ENCODE data around the gene MRGPRG. TPM values are rescaled to one million over a fixed set of nuclear protein-coding genes. Genes with fewer than 3 reads are reported as not detected.

Gene MRGPRG
- polyA plus RNA-seq, 1 donor from 2014 or later: not detected

- Histone ChIP-seq H3K27ac (ENCODE audit: low read length) (no peak overlapping the region), H3K79me2 (replicated peaks; ENCODE audit: insufficient read depth, low read length) (no peaks in the 10 kb centered on the region), H3K27me3 (ENCODE audit: insufficient read depth, low read depth, low read length) (no peaks in the 10 kb centered on the region), H3K9me3 (ENCODE audit: low read length) (no peaks in the 10 kb centered on the region), H3F3A (ENCODE audit: insufficient read depth, low read length, poor library complexity, severe bottlenecking) (no peaks in the 10 kb centered on the region), H3K9me2 (ENCODE audit: insufficient read depth, low read length) (no peaks in the 10 kb centered on the region), H4K20me1 (ENCODE audit: insufficient read depth) (no peaks in the 10 kb centered on the region), H3K36me3 (ENCODE audit: insufficient read depth, low read length) (no peaks in the 10 kb centered on the region), H3K4me2 (ENCODE audit: low read length) (no peak overlapping the region), H3K4me3 (ENCODE audit: low read length) (no peak overlapping the region), H3K9ac (ENCODE audit: low read length) (no peak overlapping the region), H2AFZ (ENCODE audit: low read depth, low read length) (no peak overlapping the region)
- TF ChIP-seq POLR2AphosphoS5 (IDR thresholded peaks at IDR 0.05) (no peak), TAF1 (IDR thresholded peaks at IDR 0.05; ENCODE audit: low read depth) (no peak), EZH2 (IDR thresholded peaks at IDR 0.05; ENCODE audit: borderline replicate concordance, insufficient read depth, low read length, poor library complexity, severe bottlenecking) (no peak), SMC3 (conservative IDR thresholded peaks at IDR 0.05; ENCODE audit: poor library complexity) (no peak), MXI1 (conservative IDR thresholded peaks at IDR 0.05; ENCODE audit: poor library complexity, severe bottlenecking) (no peak), CTCF (IDR thresholded peaks at IDR 0.05; ENCODE audit: poor library complexity, severe bottlenecking) (no peak), RAD21 (conservative IDR thresholded peaks at IDR 0.05) (no peak), EP300 (conservative IDR thresholded peaks at IDR 0.05; ENCODE audit: poor library complexity, severe bottlenecking) (no peak)
- TF ChIP-seq, protein P1, sequence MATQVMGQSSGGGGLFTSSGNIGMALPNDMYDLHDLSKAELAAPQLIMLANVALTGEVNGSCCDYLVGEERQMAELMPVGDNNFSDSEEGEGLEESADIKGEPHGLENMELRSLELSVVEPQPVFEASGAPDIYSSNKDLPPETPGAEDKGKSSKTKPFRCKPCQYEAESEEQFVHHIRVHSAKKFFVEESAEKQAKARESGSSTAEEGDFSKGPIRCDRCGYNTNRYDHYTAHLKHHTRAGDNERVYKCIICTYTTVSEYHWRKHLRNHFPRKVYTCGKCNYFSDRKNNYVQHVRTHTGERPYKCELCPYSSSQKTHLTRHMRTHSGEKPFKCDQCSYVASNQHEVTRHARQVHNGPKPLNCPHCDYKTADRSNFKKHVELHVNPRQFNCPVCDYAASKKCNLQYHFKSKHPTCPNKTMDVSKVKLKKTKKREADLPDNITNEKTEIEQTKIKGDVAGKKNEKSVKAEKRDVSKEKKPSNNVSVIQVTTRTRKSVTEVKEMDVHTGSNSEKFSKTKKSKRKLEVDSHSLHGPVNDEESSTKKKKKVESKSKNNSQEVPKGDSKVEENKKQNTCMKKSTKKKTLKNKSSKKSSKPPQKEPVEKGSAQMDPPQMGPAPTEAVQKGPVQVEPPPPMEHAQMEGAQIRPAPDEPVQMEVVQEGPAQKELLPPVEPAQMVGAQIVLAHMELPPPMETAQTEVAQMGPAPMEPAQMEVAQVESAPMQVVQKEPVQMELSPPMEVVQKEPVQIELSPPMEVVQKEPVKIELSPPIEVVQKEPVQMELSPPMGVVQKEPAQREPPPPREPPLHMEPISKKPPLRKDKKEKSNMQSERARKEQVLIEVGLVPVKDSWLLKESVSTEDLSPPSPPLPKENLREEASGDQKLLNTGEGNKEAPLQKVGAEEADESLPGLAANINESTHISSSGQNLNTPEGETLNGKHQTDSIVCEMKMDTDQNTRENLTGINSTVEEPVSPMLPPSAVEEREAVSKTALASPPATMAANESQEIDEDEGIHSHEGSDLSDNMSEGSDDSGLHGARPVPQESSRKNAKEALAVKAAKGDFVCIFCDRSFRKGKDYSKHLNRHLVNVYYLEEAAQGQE (IDR thresholded peaks at IDR 0.05; ENCODE audit: borderline replicate concordance): no peak
Measured at GRCh38 chr11:3232956-3233355, 14.3 kb upstream of the MRGPRG start.

- no peaks in the 10 kb centered on the region for H3F3A ChIP-seq (ENCODE audit: insufficient read depth, low read length, poor library complexity, severe bottlenecking)
Measured at GRCh38 chr11:3231851-3232744, 13.5 kb upstream of the MRGPRG start, which contains the start of gene MRGPRE. MRGPRE (minus strand) TSS chr11:3232417; CDS start chr11:3228799, 3,618 bp downstream.

More at GRCh38 chr11:3231851-3232744, 13.5 kb upstream of the MRGPRG start, which contains the start of gene MRGPRE:
- Histone ChIP-seq H3K79me2 (replicated peaks; ENCODE audit: insufficient read depth, low read length) (no peaks in the 10 kb centered on the region), H3K27ac (ENCODE audit: low read length) (no peak within 1 kb of the TSS), H2AFZ (ENCODE audit: low read depth, low read length) (no peak within 1 kb of the TSS), H3K27me3 (ENCODE audit: insufficient read depth, low read depth, low read length) (no peaks in the 10 kb centered on the region), H3K36me3 (ENCODE audit: insufficient read depth, low read length) (no peaks in the 10 kb centered on the region), H3K9ac (ENCODE audit: low read length) (no peak within 1 kb of the TSS), H3K4me3 (ENCODE audit: low read length) (no peak within 1 kb of the TSS), H3K9me2 (ENCODE audit: insufficient read depth, low read length) (no peaks in the 10 kb centered on the region), H4K20me1 (ENCODE audit: insufficient read depth) (no peaks in the 10 kb centered on the region), H3K4me2 (ENCODE audit: low read length) (no peak within 1 kb of the TSS), H3K9me3 (ENCODE audit: low read length) (no peaks in the 10 kb centered on the region)
- no peak for TF ChIP-seq EP300 (conservative IDR thresholded peaks at IDR 0.05; ENCODE audit: poor library complexity, severe bottlenecking)
- TF ChIP-seq SMC3 (conservative IDR thresholded peaks at IDR 0.05; ENCODE audit: poor library complexity): no peak
- TF ChIP-seq EZH2 (IDR thresholded peaks at IDR 0.05; ENCODE audit: borderline replicate concordance, insufficient read depth, low read length, poor library complexity, severe bottlenecking): no peak
- TF ChIP-seq POLR2AphosphoS5 (IDR thresholded peaks at IDR 0.05): no peak
- TF ChIP-seq, protein P1 (IDR thresholded peaks at IDR 0.05; ENCODE audit: borderline replicate concordance): no peak
- no peak for TF ChIP-seq RAD21 (conservative IDR thresholded peaks at IDR 0.05)
- TF ChIP-seq MXI1 (conservative IDR thresholded peaks at IDR 0.05; ENCODE audit: poor library complexity, severe bottlenecking): no peak
- TF ChIP-seq CTCF (IDR thresholded peaks at IDR 0.05; ENCODE audit: poor library complexity, severe bottlenecking): no peak

All from neural cell (in vitro differentiated cells).